Tibial nerve (tissue), 4 donors: ENCODE measurements around the gene PRPS1.

Source experiments
- CTCF ChIP-seq, 5 experiments: fragments of 200-600 bp in 3 of 5; fragments of 450-650 bp in 2 of 5; sonication (generic) in 3 of 5; IDR thresholded peaks; one replicate each; pipeline ENCODE4 v1.5.1; 2016 to 2019; ENCODE audit warnings: antibody characterized with exemption in 5 of 5, mild to moderate bottlenecking in 3 of 5, moderate library complexity in 2 of 5
- EP300 ChIP-seq, 2 donors: sonication (generic); formaldehyde crosslinking; IDR thresholded peaks; one replicate each; pipeline ENCODE4 v1.6.1; 2017; ENCODE audit warnings: antibody characterized with exemption in 2 of 2, mild to moderate bottlenecking in 1 of 2
- POLR2A ChIP-seq, 2 donors: fragments of 450-650 bp; IDR thresholded peaks; one replicate each; pipeline ENCODE4 v1.6.1; 2017; ENCODE audit warnings: antibody characterized with exemption in 2 of 2, mild to moderate bottlenecking in 2 of 2, moderate library complexity in 2 of 2

GRCh38 chrX:107669261-107669660 is 41.0 kb downstream of the PRPS1 start:
- TF ChIP-seq CTCF (IDR thresholded peaks at IDR 0.05) (no peak), POLR2A (IDR thresholded peaks at IDR 0.05) (no peak), EP300 (IDR thresholded peaks at IDR 0.05) (no peak)
